HG02870 (cell line): ENCODE data around the gene COL24A1.
"Not testable (repeated sequence)": the region's sequence is repeated elsewhere in the genome, so short reads cannot be mapped to it uniquely, and the experiment has no call there.

Experiments
- ATAC-seq: cut with Tn5 transposase; IDR thresholded peaks from one replicate; pipeline ENCODE4 v1.9.1; 2021; ENCODE audit warnings: mild to moderate bottlenecking, moderate library complexity; ENCODE audit not compliant: unreplicated experiment

Gene COL24A1

GRCh38 chr1:85911742-85912141 lies 244.8 kb downstream of the COL24A1 start:
- ATAC-seq: no peak

- no peak for ATAC-seq
Observed at GRCh38 chr1:85900921-85901320, 255.7 kb downstream of the COL24A1 start.

GRCh38 chr1:85898861-85899260 lies 257.7 kb downstream of the COL24A1 start:
- ATAC-seq: no peak

GRCh38 chr1:85894651-85895050 lies 261.9 kb downstream of the COL24A1 start:
- ATAC-seq: peak; percentile 58

GRCh38 chr1:85892366-85892765 lies 264.2 kb downstream of the COL24A1 start:
- ATAC-seq: no peak

- no peak for ATAC-seq
Observed at GRCh38 chr1:85889870-85890269, 266.7 kb downstream of the COL24A1 start.

- no peak for ATAC-seq
Observed at GRCh38 chr1:85888921-85889320, 267.7 kb downstream of the COL24A1 start.

GRCh38 chr1:85884372-85885035 lies 272.1 kb downstream of the COL24A1 start:
- ATAC-seq: no peak

- ATAC-seq: no peak
Observed at GRCh38 chr1:85867189-85867588, 289.4 kb downstream of the COL24A1 start.

- no peak for ATAC-seq
Observed at GRCh38 chr1:85865213-85865612, 291.4 kb downstream of the COL24A1 start.

GRCh38 chr1:85864727-85865126 lies 291.8 kb downstream of the COL24A1 start:
- no peak for ATAC-seq

GRCh38 chr1:85863639-85864038 lies 292.9 kb downstream of the COL24A1 start:
- ATAC-seq: not testable (repeated sequence)

- no peak for ATAC-seq
Observed at GRCh38 chr1:85862456-85862855, 294.1 kb downstream of the COL24A1 start.

- ATAC-seq: no peak
Observed at GRCh38 chr1:85857991-85858390, 298.6 kb downstream of the COL24A1 start.

GRCh38 chr1:85850238-85850637 lies 306.3 kb downstream of the COL24A1 start:
- ATAC-seq: no peak

GRCh38 chr1:85849660-85850059 lies 306.9 kb downstream of the COL24A1 start:
- ATAC-seq: no peak

GRCh38 chr1:85847356-85847755 lies 309.2 kb downstream of the COL24A1 start:
- ATAC-seq: no peak

GRCh38 chr1:85846706-85847105 lies 309.9 kb downstream of the COL24A1 start:
- ATAC-seq: no peak

- ATAC-seq: no peak
Observed at GRCh38 chr1:85839459-85839858, 317.1 kb downstream of the COL24A1 start.

- peak; percentile 97 for ATAC-seq
Observed at GRCh38 chr1:85838238-85838637, 318.3 kb downstream of the COL24A1 start.

GRCh38 chr1:85836736-85837135 lies 319.8 kb downstream of the COL24A1 start:
- ATAC-seq: no peak

- ATAC-seq: not testable (repeated sequence)
Observed at GRCh38 chr1:85833165-85833564, 323.4 kb downstream of the COL24A1 start.

GRCh38 chr1:85830837-85831236 lies 325.7 kb downstream of the COL24A1 start:
- ATAC-seq: no peak
